Osteocyte (in vitro differentiated cells): ENCODE data around the gene PRKCH. TPM values are rescaled to one million over a fixed set of nuclear protein-coding genes. Genes with fewer than 3 reads are reported as not detected.

Experiments used
- DNase-seq: peaks from one replicate; pipeline ENCODE4 v3.0.0; 2021; ENCODE audit warnings: mixed read lengths; ENCODE audit not compliant: unreplicated experiment; ENCODE audit errors: extremely low spot score
- H3K27ac Mint-ChIP-seq: one replicate; pipeline ENCODE4 v1.8.0; 2021; ENCODE audit warnings: mild to moderate bottlenecking, mixed read lengths; ENCODE audit not compliant: unreplicated experiment
- H3K27me3 Mint-ChIP-seq: one replicate; pipeline ENCODE4 v1.8.0; 2021; ENCODE audit warnings: mixed read lengths; ENCODE audit not compliant: unreplicated experiment
- H3K36me3 Mint-ChIP-seq: one replicate; pipeline ENCODE4 v1.8.0; 2021; ENCODE audit warnings: mixed read lengths; ENCODE audit not compliant: unreplicated experiment
- H3K4me1 Mint-ChIP-seq: one replicate; pipeline ENCODE4 v1.8.0; 2021; ENCODE audit warnings: mixed read lengths; ENCODE audit not compliant: unreplicated experiment
- H3K4me3 Mint-ChIP-seq: one replicate; pipeline ENCODE4 v1.8.0; 2021; ENCODE audit warnings: mild to moderate bottlenecking, moderate library complexity, mixed read lengths; ENCODE audit not compliant: unreplicated experiment
- H3K9me3 Mint-ChIP-seq: one replicate; pipeline ENCODE4 v1.8.0; 2021; ENCODE audit warnings: mixed read lengths; ENCODE audit not compliant: unreplicated experiment
- total RNA-seq: library from RNA; stranded (reverse); gene quantifications from 2 replicates; pipeline ENCODE4 v1.2.1, GENCODE V29; 2021
- TF ChIP-seq, protein P1 (sequence below): fragments of 200-600 bp; sonication (generic); IDR thresholded peaks from 2 replicates; pipeline ENCODE4 v1.5.0; 2021; ENCODE audit warnings: antibody characterized with exemption, mild to moderate bottlenecking, moderate library complexity

Gene PRKCH
- total RNA-seq, 1 donor from 2014 or later, result 10.6 TPM

DNA sequence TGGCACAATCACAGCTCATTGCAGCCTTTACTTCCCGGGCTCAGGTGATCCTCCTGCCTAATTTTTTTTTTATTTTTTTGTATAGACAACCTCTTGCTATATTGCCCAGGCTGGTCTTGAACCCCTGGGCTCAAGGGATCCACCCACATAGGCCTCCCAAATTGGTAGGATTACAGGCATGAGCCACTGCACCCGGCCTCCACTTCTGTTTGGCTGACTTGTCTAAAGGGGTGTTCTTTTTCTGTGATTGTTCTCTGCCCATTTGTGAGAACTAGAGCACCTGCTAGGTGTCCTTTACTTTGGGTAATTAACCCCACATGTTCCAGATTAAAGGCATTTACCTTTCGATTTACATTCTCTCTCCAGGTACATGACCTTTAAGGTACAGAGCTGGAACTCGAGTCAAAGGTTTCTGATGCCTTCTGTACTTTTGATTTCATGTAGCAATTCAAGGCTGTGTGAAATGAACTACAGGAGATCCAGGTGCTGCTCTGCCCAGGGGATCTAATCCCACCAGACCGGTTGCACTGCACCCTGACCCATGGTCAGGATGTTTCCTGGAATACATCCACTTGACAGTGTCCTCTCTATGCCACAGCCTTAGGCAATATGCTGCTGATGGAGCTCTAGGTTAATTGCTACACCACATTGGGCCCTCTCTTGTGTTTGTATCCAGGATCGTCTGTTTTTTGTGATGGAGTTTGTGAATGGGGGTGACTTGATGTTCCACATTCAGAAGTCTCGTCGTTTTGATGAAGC lies 163.6 kb downstream of the PRKCH start:
- Mint-ChIP-seq H3K4me1 (peaks cover 6% of the 10 kb centered on the region), H3K27me3 (no peaks in the 10 kb centered on the region), H3K27ac (no peak overlapping the region), H3K9me3 (no peaks in the 10 kb centered on the region), H3K4me3 (no peak overlapping the region), H3K36me3 (peaks cover 6% of the 10 kb centered on the region)
- no peak for DNase-seq
- TF ChIP-seq, protein P1, sequence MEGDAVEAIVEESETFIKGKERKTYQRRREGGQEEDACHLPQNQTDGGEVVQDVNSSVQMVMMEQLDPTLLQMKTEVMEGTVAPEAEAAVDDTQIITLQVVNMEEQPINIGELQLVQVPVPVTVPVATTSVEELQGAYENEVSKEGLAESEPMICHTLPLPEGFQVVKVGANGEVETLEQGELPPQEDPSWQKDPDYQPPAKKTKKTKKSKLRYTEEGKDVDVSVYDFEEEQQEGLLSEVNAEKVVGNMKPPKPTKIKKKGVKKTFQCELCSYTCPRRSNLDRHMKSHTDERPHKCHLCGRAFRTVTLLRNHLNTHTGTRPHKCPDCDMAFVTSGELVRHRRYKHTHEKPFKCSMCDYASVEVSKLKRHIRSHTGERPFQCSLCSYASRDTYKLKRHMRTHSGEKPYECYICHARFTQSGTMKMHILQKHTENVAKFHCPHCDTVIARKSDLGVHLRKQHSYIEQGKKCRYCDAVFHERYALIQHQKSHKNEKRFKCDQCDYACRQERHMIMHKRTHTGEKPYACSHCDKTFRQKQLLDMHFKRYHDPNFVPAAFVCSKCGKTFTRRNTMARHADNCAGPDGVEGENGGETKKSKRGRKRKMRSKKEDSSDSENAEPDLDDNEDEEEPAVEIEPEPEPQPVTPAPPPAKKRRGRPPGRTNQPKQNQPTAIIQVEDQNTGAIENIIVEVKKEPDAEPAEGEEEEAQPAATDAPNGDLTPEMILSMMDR, result no peak

DNA sequence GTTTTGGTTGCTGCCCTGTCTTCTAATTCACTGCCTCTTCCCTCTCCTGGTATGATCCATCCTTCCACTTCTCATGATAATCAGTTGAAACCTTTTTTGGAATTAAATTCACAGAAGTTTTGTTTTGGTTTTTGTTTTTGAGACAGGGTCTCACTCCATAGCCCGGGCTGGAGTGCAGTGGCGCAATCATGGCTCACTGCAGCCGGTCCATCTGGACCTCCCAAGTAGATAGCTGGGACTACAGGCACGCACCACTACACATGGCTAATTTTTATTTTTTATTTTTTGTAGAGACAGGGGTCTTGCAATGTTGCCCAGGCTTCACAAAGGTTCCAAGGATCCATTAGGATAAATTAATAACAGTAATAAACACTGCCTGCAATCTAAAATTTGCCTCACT lies 164.3 kb downstream of the PRKCH start:
- peaks cover 6% of the 10 kb centered on the region for H3K36me3 Mint-ChIP-seq
- H3K27ac Mint-ChIP-seq, result no peak overlapping the region
- no peaks in the 10 kb centered on the region for H3K27me3 Mint-ChIP-seq
- no peak overlapping the region for H3K4me3 Mint-ChIP-seq
- TF ChIP-seq, protein P1, result no peak
- no peaks in the 10 kb centered on the region for H3K9me3 Mint-ChIP-seq
- DNase-seq, result no peak
- H3K4me1 Mint-ChIP-seq, result peaks cover 7% of the 10 kb centered on the region

DNA sequence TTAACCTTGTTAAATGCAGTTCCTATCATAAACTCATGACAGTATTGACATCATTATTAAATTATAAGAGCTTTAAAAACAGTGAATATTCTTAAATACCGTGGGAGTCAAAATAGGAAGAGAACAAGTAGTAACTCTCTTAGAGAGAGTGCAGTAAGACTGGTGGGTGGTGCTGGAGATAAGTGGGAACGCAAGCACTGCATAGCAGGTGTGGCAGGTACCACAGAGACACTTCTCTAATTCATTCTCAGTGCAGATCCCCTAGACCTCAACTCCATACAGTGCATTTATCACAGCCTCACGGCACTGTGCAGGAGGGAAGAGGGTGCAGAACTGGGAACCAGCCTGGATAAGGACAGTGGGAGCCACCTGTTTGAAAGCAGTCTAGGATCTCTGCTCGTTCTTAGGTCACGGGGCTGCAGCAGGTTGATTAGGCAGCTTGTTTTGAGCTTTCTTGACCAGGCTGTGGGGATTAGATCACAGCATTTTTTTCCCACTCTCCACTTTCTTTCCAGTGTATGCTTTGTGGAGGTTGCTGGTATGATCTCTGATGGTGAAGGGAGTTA lies 165.6 kb downstream of the PRKCH start:
- Mint-ChIP-seq H3K9me3 (no peaks in the 10 kb centered on the region), H3K36me3 (peaks cover 6% of the 10 kb centered on the region), H3K4me3 (no peak overlapping the region), H3K27ac (no peak overlapping the region), H3K4me1 (peaks cover 7% of the 10 kb centered on the region), H3K27me3 (no peaks in the 10 kb centered on the region)
- no peak for DNase-seq
- TF ChIP-seq, protein P1, result no peak

DNA sequence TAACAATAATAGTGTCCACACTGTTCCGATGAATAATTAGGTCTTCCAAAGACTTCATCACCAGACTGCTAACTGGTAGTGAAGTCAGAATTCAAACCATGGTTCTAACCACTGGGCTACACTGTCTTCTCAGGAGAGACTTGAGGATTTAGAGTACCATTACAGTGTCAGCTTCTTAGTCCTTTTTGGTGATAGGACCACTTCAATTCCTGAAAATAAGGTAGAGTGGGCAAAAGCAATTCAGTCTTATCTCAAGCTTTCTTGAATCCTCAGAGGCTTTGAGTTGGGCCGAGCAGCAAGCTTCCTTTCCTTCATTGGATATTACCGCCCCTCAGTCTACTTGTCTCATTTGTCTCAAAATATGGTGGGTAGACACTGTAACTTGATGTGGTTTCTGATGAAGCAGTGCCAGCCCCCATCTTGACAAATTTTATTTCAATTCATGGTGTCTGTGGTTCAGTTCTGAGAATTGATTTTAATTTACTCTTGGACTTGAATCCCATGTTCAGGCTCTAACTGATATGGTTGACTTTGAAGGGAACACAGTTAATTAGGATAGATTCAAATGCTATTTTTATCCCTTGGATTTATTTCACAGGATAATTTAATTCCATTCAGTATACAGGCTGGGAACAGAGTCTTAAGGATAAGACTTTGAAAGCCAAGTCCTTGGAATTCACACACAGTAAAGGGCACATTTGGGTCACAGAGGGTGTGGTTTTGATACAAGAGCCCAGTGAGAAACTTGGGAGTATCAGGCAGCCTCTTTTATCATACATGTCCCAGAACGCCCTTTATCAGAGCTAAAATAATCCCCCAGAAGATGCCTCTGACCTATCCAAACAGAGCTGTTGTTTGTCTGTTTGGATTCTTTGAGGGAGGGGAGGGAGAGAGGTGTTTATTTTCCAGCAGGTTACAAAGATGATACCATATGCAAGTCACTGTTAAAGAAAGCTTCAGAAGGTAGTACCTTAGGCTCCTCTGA lies 167.3 kb downstream of the PRKCH start:
- TF ChIP-seq, protein P1, result no peak
- H3K9me3 Mint-ChIP-seq, result no peaks in the 10 kb centered on the region
- H3K36me3 Mint-ChIP-seq, result peaks cover 6% of the 10 kb centered on the region
- no peak overlapping the region for H3K27ac Mint-ChIP-seq
- H3K4me1 Mint-ChIP-seq, result peaks cover 7% of the 10 kb centered on the region
- H3K4me3 Mint-ChIP-seq, result no peak overlapping the region
- DNase-seq, result no peak
- H3K27me3 Mint-ChIP-seq, result no peaks in the 10 kb centered on the region
